Measurements from ENCODE around the gene PRDX2. TPM values are rescaled to one million over a fixed set of nuclear protein-coding genes. Genes with fewer than 3 reads are reported as not detected.

PRDX2 gene
- total RNA-seq, 1 experiment from 2014 or later = 746 TPM

- no TSS peak for BruUV-seq (replicated peaks)
- POLR2A ChIA-PET (ENCODE audit: unreplicated experiment) = no interaction called here
- Histone ChIP-seq H2AFZ (ENCODE audit: low read length) (no peak within 1 kb of the TSS), H3K9me2 (replicated peaks; ENCODE audit: low read length) (no peaks in the 10 kb centered on the region), H3K27ac (ENCODE audit: low read length) (no peak within 1 kb of the TSS), H3F3A (ENCODE audit: low read length, unreplicated experiment) (no peaks in the 10 kb centered on the region), H3K79me2 (ENCODE audit: low read length) (no peaks in the 10 kb centered on the region), H3K4me2 (ENCODE audit: low read length) (peak within 1 kb of the TSS; percentile 78; the same call in 1 of the 2 replicates), H3K36me3 (ENCODE audit: low read depth, low read length) (peaks cover 15% of the 10 kb centered on the region), H3K4me3 (ENCODE audit: low read length) (no peak within 1 kb of the TSS), H3K9ac (ENCODE audit: low read length) (no peak within 1 kb of the TSS), H3K4me1 (ENCODE audit: insufficient read depth, low read length) (peaks cover 12% of the 10 kb centered on the region), H4K20me1 (ENCODE audit: low read length) (no peaks in the 10 kb centered on the region), H3K9me3 (ENCODE audit: low read length) (no peaks in the 10 kb centered on the region), H3K27me3 (ENCODE audit: low read length) (peaks cover 11% of the 10 kb centered on the region)
- TF ChIP-seq EZH2 (IDR thresholded peaks at IDR 0.05; ENCODE audit: low read length, unreplicated experiment) = no peak
- no peak for TF ChIP-seq EZH2phosphoT487 (IDR thresholded peaks at IDR 0.05; ENCODE audit: borderline replicate concordance, low read length)
- no peak for TF ChIP-seq CTCF (conservative IDR thresholded peaks at IDR 0.05; ENCODE audit: low read depth, low read length)
- intact Hi-C loops (cut with micrococcal nuclease) = no loop called here
- ATAC-seq = no peak
- no peak for DNase-seq
- CTCF ChIA-PET = no interaction called here
These were observed 50.0 kb downstream of the PRDX2 start, which contains the start of gene BEST2 for GRCh38 chr19:12751635-12752034. TSS of gene BEST2 (plus strand) at chr19:12751791. CDS start at chr19:12752593, 802 bp downstream.

- H3K4me3 ChIP-seq (ENCODE audit: low read length) = no peak overlapping the region
- intact Hi-C loops (cut with micrococcal nuclease) = no loop called here
- no peak overlapping the region for H3K4me2 ChIP-seq (ENCODE audit: low read length)
- POLR2A ChIA-PET (ENCODE audit: unreplicated experiment) = no interaction called here
- TF ChIP-seq EZH2phosphoT487 (IDR thresholded peaks at IDR 0.05; ENCODE audit: borderline replicate concordance, low read length) = no peak
- no peak for TF ChIP-seq EZH2 (IDR thresholded peaks at IDR 0.05; ENCODE audit: low read length, unreplicated experiment)
- TF ChIP-seq CTCF (conservative IDR thresholded peaks at IDR 0.05; ENCODE audit: low read depth, low read length) = no peak
- H3K27ac ChIP-seq (ENCODE audit: low read length) = no peak overlapping the region
- peaks cover 11% of the 10 kb centered on the region for H3K27me3 ChIP-seq (ENCODE audit: low read length)
- no peak overlapping the region for H2AFZ ChIP-seq (ENCODE audit: low read length)
- CTCF ChIA-PET = no interaction called here
- H3K9me2 ChIP-seq (replicated peaks; ENCODE audit: low read length) = no peaks in the 10 kb centered on the region
- no TSS peak for BruUV-seq (replicated peaks)
- no peaks in the 10 kb centered on the region for H4K20me1 ChIP-seq (ENCODE audit: low read length)
- no peak for ATAC-seq
- no peaks in the 10 kb centered on the region for H3F3A ChIP-seq (ENCODE audit: low read length, unreplicated experiment)
- no peaks in the 10 kb centered on the region for H3K79me2 ChIP-seq (ENCODE audit: low read length)
- H3K4me1 ChIP-seq (ENCODE audit: insufficient read depth, low read length) = peaks cover 12% of the 10 kb centered on the region
- H3K36me3 ChIP-seq (ENCODE audit: low read depth, low read length) = peaks cover 22% of the 10 kb centered on the region
- DNase-seq = no peak
- no peaks in the 10 kb centered on the region for H3K9me3 ChIP-seq (ENCODE audit: low read length)
- no peak overlapping the region for H3K9ac ChIP-seq (ENCODE audit: low read length)
These were observed 50.7 kb downstream of the PRDX2 start for GRCh38 chr19:12750851-12751250.

GRCh38 chr19:12749938-12750521, 51.6 kb downstream of the PRDX2 start:
- TF ChIP-seq CTCF (conservative IDR thresholded peaks at IDR 0.05; ENCODE audit: low read depth, low read length) = no peak
- TF ChIP-seq EZH2phosphoT487 (IDR thresholded peaks at IDR 0.05; ENCODE audit: borderline replicate concordance, low read length) = no peak
- no peak for TF ChIP-seq EZH2 (IDR thresholded peaks at IDR 0.05; ENCODE audit: low read length, unreplicated experiment)
- H3K4me2 ChIP-seq (ENCODE audit: low read length) = peak overlapping the region; percentile 78
- peak; percentile 64 for ATAC-seq

More at GRCh38 chr19:12749938-12750521, 51.6 kb downstream of the PRDX2 start:
- H3K4me3 ChIP-seq (ENCODE audit: low read length) = peak overlapping the region; percentile 48
- H3K9me2 ChIP-seq (replicated peaks; ENCODE audit: low read length) = no peaks in the 10 kb centered on the region
- H3F3A ChIP-seq (ENCODE audit: low read length, unreplicated experiment) = no peaks in the 10 kb centered on the region
- H3K79me2 ChIP-seq (ENCODE audit: low read length) = no peaks in the 10 kb centered on the region
- ChIA-PET CTCF (interaction anchor here (1.0 kb wide), 1 partner anchor 10 kb away, joined by 4 read pairs; no protein-coding TSS in a partner anchor), POLR2A (ENCODE audit: unreplicated experiment) (interaction anchor here (0.6 kb wide), 1 partner anchor 27 kb away, joined by 3 read pairs; no protein-coding TSS in a partner anchor)
- no peak overlapping the region for H3K9ac ChIP-seq (ENCODE audit: low read length)
- H3K36me3 ChIP-seq (ENCODE audit: low read depth, low read length) = peaks cover 30% of the 10 kb centered on the region
- H3K27ac ChIP-seq (ENCODE audit: low read length) = no peak overlapping the region
- no peaks in the 10 kb centered on the region for H4K20me1 ChIP-seq (ENCODE audit: low read length)
- peaks cover 12% of the 10 kb centered on the region for H3K4me1 ChIP-seq (ENCODE audit: insufficient read depth, low read length)
- intact Hi-C loops (cut with micrococcal nuclease) = no loop called here
- DNase-seq = peak; percentile 64
- peak overlapping the region; percentile 43 for H2AFZ ChIP-seq (ENCODE audit: low read length)
- H3K9me3 ChIP-seq (ENCODE audit: low read length) = no peaks in the 10 kb centered on the region
- BruUV-seq (replicated peaks) = no TSS peak
- peaks cover 11% of the 10 kb centered on the region for H3K27me3 ChIP-seq (ENCODE audit: low read length)

Data from PC-3 (cell line).